Nucleus accumbens (tissue), 56 donors: ENCODE results near the gene WFDC2.
"Not testable (repeated sequence)": the region's sequence is repeated elsewhere in the genome, so short reads cannot be mapped to it uniquely, and the experiment has no call there.

ENCODE experiments used
- DNase-seq, 56 donors: peaks; one replicate each; lab custom pipeline; 2025; lab: John Stamatoyannopoulos, UW

The WFDC2 gene

GRCh38 chr20:45450097-45450818, 19.3 kb upstream of the WFDC2 start:
- DNase-seq: peak in 4 of 56 donors; percentile 4 to 13 (median 7)

GRCh38 chr20:45452238-45452637, 17.3 kb upstream of the WFDC2 start:
- no peak for DNase-seq

GRCh38 chr20:45452772-45453691, 16.5 kb upstream of the WFDC2 start:
- no peak for DNase-seq

- no peak for DNase-seq
These were observed 12.9 kb upstream of the WFDC2 start for GRCh38 chr20:45456632-45457031.

- DNase-seq: no peak
These were observed 9.9 kb upstream of the WFDC2 start for GRCh38 chr20:45459606-45460005.

- no peak for DNase-seq
These were observed 8.3 kb upstream of the WFDC2 start for GRCh38 chr20:45461225-45461624.

- no peak for DNase-seq
These were observed 6.6 kb upstream of the WFDC2 start for GRCh38 chr20:45462711-45463509.

- no peak for DNase-seq
These were observed 5.8 kb upstream of the WFDC2 start for GRCh38 chr20:45463709-45464108.

- DNase-seq: no peak
These were observed 3.9 kb upstream of the WFDC2 start for GRCh38 chr20:45465491-45466266.

- no peak for DNase-seq
These were observed 2.4 kb upstream of the WFDC2 start for GRCh38 chr20:45467172-45467571.

GRCh38 chr20:45467861-45468260, 1.7 kb upstream of the WFDC2 start:
- peak in 30 of 56 donors; percentile 6 to 58 (median 22) for DNase-seq

GRCh38 chr20:45470262-45470931, 844 bp downstream of the WFDC2 start:
- DNase-seq: peak in 37 of 56 donors; percentile 9 to 95 (median 38)

- DNase-seq: peak in 3 of 56 donors; percentile 25 to 33 (median 25)
These were observed 1.4 kb downstream of the WFDC2 start for GRCh38 chr20:45470937-45471336.

- not testable (repeated sequence) for DNase-seq
These were observed 2.7 kb downstream of the WFDC2 start for GRCh38 chr20:45472286-45472685.

GRCh38 chr20:45477530-45478148, 8.1 kb downstream of the WFDC2 start:
- DNase-seq: not testable (repeated sequence)

- DNase-seq: no peak
These were observed 10.3 kb downstream of the WFDC2 start for GRCh38 chr20:45479822-45480221.

GRCh38 chr20:45484676-45485075, 15.1 kb downstream of the WFDC2 start:
- no peak for DNase-seq

- no peak for DNase-seq
These were observed 15.8 kb downstream of the WFDC2 start for GRCh38 chr20:45485388-45485787.

- no peak for DNase-seq
These were observed 17.7 kb downstream of the WFDC2 start for GRCh38 chr20:45487231-45487635.
